Mammary epithelial cell (primary cell): ENCODE data around the gene AHDC1.

Experiments
- CTCF ChIP-seq, 2 donors: IDR thresholded peaks in 1 of 2; conservative IDR thresholded peaks in 1 of 2; 2 replicates each; pipeline ENCODE4 v1.5.1; 2011 to 2012; ENCODE audit warnings: inconsistent platforms in 2 of 2, low read length in 2 of 2, mild to moderate bottlenecking in 2 of 2, control low read depth in 1 of 2, low read depth in 1 of 2; ENCODE audit not compliant: insufficient read depth in 1 of 2; ENCODE audit errors: extremely low read depth in 1 of 2
- EZH2 ChIP-seq: IDR thresholded peaks from 2 replicates; pipeline ENCODE4 v1.6.1; 2012; ENCODE audit warnings: low read length, inconsistent platforms, borderline replicate concordance

- no peak for TF ChIP-seq CTCF (conservative IDR thresholded peaks at IDR 0.05 in 1 of 2, IDR thresholded peaks at IDR 0.05 in 1 of 2; ENCODE audit: extremely low read depth in 1 of 2, insufficient read depth in 1 of 2, low read depth in 1 of 2, low read length in 2 of 2)
- no peak for TF ChIP-seq EZH2
These were observed 80.5 kb downstream of the AHDC1 start for GRCh38 chr1:27523337-27524020.
